Subcutaneous adipose tissue (tissue), 4 donors: ENCODE data around the gene SMARCB1. TPM values are rescaled to one million over a fixed set of nuclear protein-coding genes. Genes with fewer than 3 reads are reported as not detected.

Experiments used
- CTCF ChIP-seq: fragments of 450-650 bp; IDR thresholded peaks from one replicate; pipeline ENCODE4 v1.5.1; 2016; ENCODE audit warnings: low read depth, mild to moderate bottlenecking, control low read depth, antibody characterized with exemption, moderate library complexity
- total RNA-seq, 4 donors: library from RNA; depleted of rRNA; stranded (reverse); fragments of >200 nt; gene quantifications; one replicate each; pipeline ENCODE4 v1.1.0, GENCODE V29; 2016

Gene SMARCB1
- total RNA-seq, 4 donors from 2014 or later: 26.3 to 84.2 (median 37.5) TPM

GRCh38 chr22:23800297-23801237, 13.8 kb downstream of the SMARCB1 start:
- no peak for TF ChIP-seq CTCF

- no peak for TF ChIP-seq CTCF
These were observed 14.6 kb downstream of the SMARCB1 start for GRCh38 chr22:23801238-23801821.

GRCh38 chr22:23801886-23802377, 15.2 kb downstream of the SMARCB1 start:
- no peak for TF ChIP-seq CTCF

GRCh38 chr22:23803001-23803819, 16.4 kb downstream of the SMARCB1 start:
- TF ChIP-seq CTCF: no peak

GRCh38 chr22:23804781-23805291, 18.1 kb downstream of the SMARCB1 start:
- no peak for TF ChIP-seq CTCF

- TF ChIP-seq CTCF: no peak
These were observed 20.1 kb downstream of the SMARCB1 start for GRCh38 chr22:23806837-23807236.

GRCh38 chr22:23812378-23812777, 25.6 kb downstream of the SMARCB1 start:
- TF ChIP-seq CTCF: no peak
